Aortic smooth muscle cell (primary cell): ENCODE data around the gene ASTN2. TPM values are rescaled to one million over a fixed set of nuclear protein-coding genes. Genes with fewer than 3 reads are reported as not detected.

Source experiments
- total RNA-seq: library from RNA; depleted of rRNA; stranded (reverse); fragments of >200 nt; gene quantifications from 2 replicates; pipeline ENCODE4 v1.2.3, GENCODE V29; 2014

The ASTN2 gene
- 5.4 and 5.7 TPM in 2 replicates for total RNA-seq

DNA sequence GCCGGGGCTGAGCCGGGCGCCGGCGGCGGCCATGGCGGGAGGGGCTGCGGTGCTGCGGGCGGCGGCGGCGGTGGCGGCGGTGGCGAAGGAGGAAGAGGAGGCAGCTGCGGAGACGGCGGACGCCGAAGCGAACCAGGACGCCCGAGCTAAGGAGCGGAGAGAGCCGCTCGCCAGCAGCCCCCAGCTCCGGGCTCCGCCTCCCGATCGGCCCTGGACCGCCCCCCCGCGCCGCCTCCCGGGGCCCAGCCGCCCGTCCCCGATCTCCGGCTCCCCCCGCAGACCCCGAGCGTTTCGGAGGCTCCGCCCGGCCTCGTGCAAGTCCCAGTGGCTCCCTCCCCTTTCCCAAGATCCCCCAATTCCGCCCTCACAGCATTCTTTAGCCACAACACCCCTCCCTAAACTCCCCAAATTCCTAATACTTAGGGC, at the start of gene ASTN2:
Gene ASTN2, minus strand, starts transcription at position 152 of the 426 bp plus-strand sequence. Its CDS starts 119 bp downstream, at position 33.

GRCh38 chr9:116687074-116687753, 727.6 kb downstream of the ASTN2 start, which contains the start of gene TRIM32:
Gene TRIM32 (plus strand): TSS chr9:116687305. CDS start chr9:116697743, 10,438 bp downstream.

